HepG2 (cell line): Measurements from ENCODE around the gene LIFR. TPM values are rescaled to one million over a fixed set of nuclear protein-coding genes. Genes with fewer than 3 reads are reported as not detected.

Experiments
- CEBPG ChIP-seq: IDR thresholded peaks from 2 replicates; pipeline ENCODE4 v1.6.1; 2016
- FOXA3 ChIP-seq: IDR thresholded peaks from 2 replicates; pipeline ENCODE4 v1.6.1; 2016; ENCODE audit warnings: missing genetic modification reagents, missing compliant biosample characterization
- GATAD2A ChIP-seq: IDR thresholded peaks from 2 replicates; pipeline ENCODE4 v1.6.1; 2016
- HMG20A ChIP-seq: IDR thresholded peaks from 2 replicates; pipeline ENCODE4 v1.6.1; 2016; ENCODE audit warnings: borderline replicate concordance
- KDM6A ChIP-seq: IDR thresholded peaks from 2 replicates; pipeline ENCODE4 v1.6.1; 2016; ENCODE audit warnings: low read depth
- MAFK ChIP-seq, 2 experiments: IDR thresholded peaks in 1 of 2; conservative IDR thresholded peaks in 1 of 2; 2 replicates each; pipeline ENCODE4 v1.6.1; 2011; ENCODE audit warnings: improper control_type of control experiment in 2 of 2, low read length in 2 of 2
- TGIF2 ChIP-seq: IDR thresholded peaks from 2 replicates; pipeline ENCODE4 v1.6.1; 2016; ENCODE audit warnings: control low read depth, missing compliant biosample characterization
- ZNF562 ChIP-seq: sonication (generic); formaldehyde crosslinking; IDR thresholded peaks from 2 replicates; pipeline ENCODE4 v1.8.0; 2022; ENCODE audit warnings: missing genetic modification reagents, borderline replicate concordance
- polyA plus RNA-seq, 8 experiments: library from polyadenylated mRNA; depleted of rRNA in 3 of 8; stranded (reverse) in 7 of 8; unstranded in 1 of 8; fragments of >200 nt; fragmentation: Illumina TruSeq in 4 of 8; extraction: Trizol in 4 of 8; gene quantifications; 2 replicates each; pipeline versions ENCODE4 v1.2.1 to v1.2.3, GENCODE V29; 2011 to 2016; ENCODE audit warnings: low read depth in 4 of 8, missing spikeins in 1 of 8, mixed read lengths in 1 of 8; ENCODE audit not compliant: insufficient read depth in 1 of 8
- total RNA-seq, 5 experiments: library from RNA; depleted of rRNA; stranded (reverse); fragments of >200 nt; fragmentation: Illumina TruSeq; extraction: Trizol; gene quantifications; 2 replicates each; pipeline ENCODE4 v1.2.3, GENCODE V29; 2016; ENCODE audit warnings: low read depth in 1 of 5
- TF ChIP-seq, protein P1 (sequence below): IDR thresholded peaks from 2 replicates; pipeline ENCODE4 v1.4.0; 2020; ENCODE audit warnings: mild to moderate bottlenecking, missing genetic modification reagents
- TF ChIP-seq, protein P2 (sequence below): sonication (generic); formaldehyde crosslinking; IDR thresholded peaks from 2 replicates; pipeline ENCODE4 v1.5.0; 2020; ENCODE audit warnings: mild to moderate bottlenecking, missing genetic modification reagents, borderline replicate concordance

LIFR gene
- total and polyA plus RNA-seq, 2 of the 13 experiments (the other 11 are each of a cell fraction or from before 2014, with no cell fraction given): 6.3 to 25.2 TPM

DNA sequence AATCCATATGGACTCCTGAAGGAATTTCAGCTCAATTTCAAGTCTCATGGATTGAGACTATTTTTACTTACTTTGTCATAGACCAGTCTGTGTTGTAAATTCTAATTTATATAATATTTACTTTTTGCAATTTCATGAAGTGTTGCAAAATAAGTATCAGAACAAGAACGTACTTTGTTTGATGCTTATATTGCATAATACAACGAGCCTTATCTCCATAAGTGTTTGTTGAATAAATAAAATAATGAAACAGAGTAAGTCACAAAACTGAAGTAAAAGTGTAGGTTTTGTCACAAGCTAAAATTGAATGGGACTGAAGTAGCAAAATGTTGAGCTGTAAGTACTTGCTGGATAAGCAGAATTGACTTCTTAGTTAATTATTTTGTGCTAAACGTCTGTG lies 3.0 kb upstream of the LIFR start (continued):
- TF ChIP-seq ZNF562: no peak
- TF ChIP-seq TGIF2 (CRISPR knock-in tag): no peak
- TF ChIP-seq GATAD2A (CRISPR knock-in tag): peak; percentile 80
- TF ChIP-seq FOXA3 (CRISPR knock-in tag): peak; percentile 69; the same call in 1 of the 2 replicates
- TF ChIP-seq KDM6A (CRISPR knock-in tag): no peak
- TF ChIP-seq, protein P1, sequence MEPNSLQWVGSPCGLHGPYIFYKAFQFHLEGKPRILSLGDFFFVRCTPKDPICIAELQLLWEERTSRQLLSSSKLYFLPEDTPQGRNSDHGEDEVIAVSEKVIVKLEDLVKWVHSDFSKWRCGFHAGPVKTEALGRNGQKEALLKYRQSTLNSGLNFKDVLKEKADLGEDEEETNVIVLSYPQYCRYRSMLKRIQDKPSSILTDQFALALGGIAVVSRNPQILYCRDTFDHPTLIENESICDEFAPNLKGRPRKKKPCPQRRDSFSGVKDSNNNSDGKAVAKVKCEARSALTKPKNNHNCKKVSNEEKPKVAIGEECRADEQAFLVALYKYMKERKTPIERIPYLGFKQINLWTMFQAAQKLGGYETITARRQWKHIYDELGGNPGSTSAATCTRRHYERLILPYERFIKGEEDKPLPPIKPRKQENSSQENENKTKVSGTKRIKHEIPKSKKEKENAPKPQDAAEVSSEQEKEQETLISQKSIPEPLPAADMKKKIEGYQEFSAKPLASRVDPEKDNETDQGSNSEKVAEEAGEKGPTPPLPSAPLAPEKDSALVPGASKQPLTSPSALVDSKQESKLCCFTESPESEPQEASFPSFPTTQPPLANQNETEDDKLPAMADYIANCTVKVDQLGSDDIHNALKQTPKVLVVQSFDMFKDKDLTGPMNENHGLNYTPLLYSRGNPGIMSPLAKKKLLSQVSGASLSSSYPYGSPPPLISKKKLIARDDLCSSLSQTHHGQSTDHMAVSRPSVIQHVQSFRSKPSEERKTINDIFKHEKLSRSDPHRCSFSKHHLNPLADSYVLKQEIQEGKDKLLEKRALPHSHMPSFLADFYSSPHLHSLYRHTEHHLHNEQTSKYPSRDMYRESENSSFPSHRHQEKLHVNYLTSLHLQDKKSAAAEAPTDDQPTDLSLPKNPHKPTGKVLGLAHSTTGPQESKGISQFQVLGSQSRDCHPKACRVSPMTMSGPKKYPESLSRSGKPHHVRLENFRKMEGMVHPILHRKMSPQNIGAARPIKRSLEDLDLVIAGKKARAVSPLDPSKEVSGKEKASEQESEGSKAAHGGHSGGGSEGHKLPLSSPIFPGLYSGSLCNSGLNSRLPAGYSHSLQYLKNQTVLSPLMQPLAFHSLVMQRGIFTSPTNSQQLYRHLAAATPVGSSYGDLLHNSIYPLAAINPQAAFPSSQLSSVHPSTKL (CRISPR knock-in tag): peak; percentile 31; the same call in 1 of the 2 replicates
- peak; percentile 14; the same call in 1 of the 2 replicates for TF ChIP-seq HMG20A
- peak in 1 of 2 experiments; percentile 18; a peak in 1 of 4 replicates for TF ChIP-seq MAFK (conservative IDR thresholded peaks at IDR 0.05 in 1 of 2, IDR thresholded peaks at IDR 0.05 in 1 of 2; ENCODE audit: low read length in 2 of 2)
- TF ChIP-seq CEBPG (CRISPR knock-in tag): peak; percentile 72
- TF ChIP-seq, protein P2, sequence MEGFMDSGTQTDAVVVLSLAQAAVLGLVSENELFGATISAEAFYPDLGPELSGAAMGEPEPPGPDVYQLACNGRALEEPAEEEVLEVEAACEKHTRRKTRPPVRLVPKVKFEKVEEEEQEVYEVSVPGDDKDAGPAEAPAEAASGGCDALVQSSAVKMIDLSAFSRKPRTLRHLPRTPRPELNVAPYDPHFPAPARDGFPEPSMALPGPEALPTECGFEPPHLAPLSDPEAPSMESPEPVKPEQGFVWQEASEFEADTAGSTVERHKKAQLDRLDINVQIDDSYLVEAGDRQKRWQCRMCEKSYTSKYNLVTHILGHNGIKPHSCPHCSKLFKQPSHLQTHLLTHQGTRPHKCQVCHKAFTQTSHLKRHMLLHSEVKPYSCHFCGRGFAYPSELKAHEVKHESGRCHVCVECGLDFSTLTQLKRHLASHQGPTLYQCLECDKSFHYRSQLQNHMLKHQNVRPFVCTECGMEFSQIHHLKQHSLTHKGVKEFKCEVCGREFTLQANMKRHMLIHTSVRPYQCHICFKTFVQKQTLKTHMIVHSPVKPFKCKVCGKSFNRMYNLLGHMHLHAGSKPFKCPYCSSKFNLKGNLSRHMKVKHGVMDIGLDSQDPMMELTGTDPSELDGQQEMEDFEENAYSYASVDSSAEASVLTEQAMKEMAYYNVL: no peak
